NOMO-1 treated with DMSO at 0.1 percent for 48 hours (cell line): ENCODE results near the gene E2F4.

Experiments used
- DNase-seq: peaks from one replicate; lab custom pipeline; 2025; ENCODE audit not compliant: unreplicated experiment; lab: John Stamatoyannopoulos, UW

Gene E2F4, protein sequence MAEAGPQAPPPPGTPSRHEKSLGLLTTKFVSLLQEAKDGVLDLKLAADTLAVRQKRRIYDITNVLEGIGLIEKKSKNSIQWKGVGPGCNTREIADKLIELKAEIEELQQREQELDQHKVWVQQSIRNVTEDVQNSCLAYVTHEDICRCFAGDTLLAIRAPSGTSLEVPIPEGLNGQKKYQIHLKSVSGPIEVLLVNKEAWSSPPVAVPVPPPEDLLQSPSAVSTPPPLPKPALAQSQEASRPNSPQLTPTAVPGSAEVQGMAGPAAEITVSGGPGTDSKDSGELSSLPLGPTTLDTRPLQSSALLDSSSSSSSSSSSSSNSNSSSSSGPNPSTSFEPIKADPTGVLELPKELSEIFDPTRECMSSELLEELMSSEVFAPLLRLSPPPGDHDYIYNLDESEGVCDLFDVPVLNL

GRCh38 chr16:67191995-67192681, at the start of gene E2F4:
E2F4 (plus strand) TSS chr16:67192155; CDS start chr16:67192228, 73 bp downstream.
- peak; percentile 95 for DNase-seq

DNA sequence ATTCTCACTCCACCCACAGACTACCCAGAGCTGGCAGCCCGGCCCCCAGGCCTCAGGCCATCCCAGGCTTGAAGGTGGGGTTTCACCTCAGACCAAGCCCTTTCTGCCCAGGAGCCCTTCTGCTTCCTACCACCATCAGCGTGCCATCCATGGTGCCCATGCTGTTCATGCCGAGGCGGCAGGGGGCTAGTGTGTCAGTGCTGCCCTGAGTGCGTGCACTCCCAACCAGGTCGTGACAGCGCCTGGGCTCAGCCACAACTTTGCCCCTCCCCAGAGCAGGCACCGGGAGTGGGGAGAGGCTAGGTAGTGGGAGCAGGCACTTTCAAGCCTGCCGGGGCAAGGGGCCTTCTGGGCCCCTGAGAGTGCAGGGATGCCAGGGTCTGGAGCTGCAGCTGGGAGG, 49.6 kb upstream of the E2F4 start:
- no peak for DNase-seq

GRCh38 chr16:67144943-67145342, 47.0 kb upstream of the E2F4 start:
- no peak for DNase-seq

DNA sequence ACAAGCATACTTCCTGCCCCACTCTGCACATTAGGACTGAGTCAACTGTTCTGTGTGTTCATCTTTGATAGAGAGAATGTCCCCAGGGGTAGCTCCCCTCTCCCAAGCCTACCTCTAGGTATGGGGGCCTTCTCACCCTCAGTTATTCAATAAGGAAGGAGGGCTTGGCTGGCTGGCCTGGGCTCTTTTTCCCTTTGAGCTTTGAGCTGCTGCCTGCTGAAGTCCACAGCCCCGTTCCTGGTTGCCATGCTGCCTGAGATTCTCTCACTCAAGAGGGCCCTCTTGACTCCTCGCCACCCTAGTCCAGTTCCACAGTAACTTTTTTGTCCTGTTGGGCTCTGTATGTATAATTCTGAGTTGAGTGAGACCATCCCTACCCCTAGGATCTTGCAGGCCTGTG, 46.2 kb upstream of the E2F4 start:
- no peak for DNase-seq

DNA sequence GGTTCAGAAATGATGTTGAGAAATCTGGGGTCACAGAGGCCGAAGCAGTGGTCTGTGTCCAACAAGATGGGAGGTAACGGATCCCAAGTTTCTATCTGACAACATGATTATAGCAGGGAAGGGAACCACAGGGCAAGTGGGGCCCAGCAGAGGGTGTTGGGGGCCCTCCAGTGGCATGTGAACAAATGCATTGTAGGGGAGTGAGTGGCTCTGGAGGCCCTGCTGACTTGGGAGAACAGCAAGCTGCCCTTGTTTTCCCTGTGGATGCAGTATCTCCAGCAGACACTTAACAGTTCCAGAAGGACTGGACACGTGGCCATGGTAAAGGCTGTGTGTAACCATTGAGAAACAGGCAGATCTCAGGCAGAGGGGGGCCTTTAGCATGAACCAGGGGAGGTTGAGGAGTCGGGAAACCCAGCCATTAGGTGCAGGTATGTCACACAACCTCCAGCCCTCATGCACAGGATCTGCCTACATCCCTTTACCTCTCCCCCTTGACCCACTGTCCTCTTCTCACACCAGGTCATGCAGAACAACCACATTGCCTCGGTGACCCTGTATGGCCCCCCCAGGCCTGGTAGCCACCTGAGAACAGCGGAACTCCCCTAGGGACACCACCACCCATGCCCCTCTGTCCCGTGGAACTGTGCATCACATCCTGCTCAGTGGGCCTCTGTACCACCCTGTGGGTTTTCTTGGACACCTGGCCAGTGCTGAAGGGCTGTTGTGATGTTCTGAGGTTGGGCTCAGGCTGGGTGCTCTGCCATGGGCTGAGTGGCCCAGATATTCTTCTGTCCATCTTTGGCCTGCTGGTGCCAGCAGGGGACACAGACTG, 45.2 kb upstream of the E2F4 start:
- no peak for DNase-seq

GRCh38 chr16:67147437-67148140, 44.4 kb upstream of the E2F4 start:
- DNase-seq: no peak

GRCh38 chr16:67148221-67148620, 43.7 kb upstream of the E2F4 start:
- DNase-seq: no peak

- DNase-seq: no peak
Measured at GRCh38 chr16:67148656-67149275, 43.2 kb upstream of the E2F4 start.

GRCh38 chr16:67149276-67150046, 42.5 kb upstream of the E2F4 start:
- DNase-seq: no peak

DNA sequence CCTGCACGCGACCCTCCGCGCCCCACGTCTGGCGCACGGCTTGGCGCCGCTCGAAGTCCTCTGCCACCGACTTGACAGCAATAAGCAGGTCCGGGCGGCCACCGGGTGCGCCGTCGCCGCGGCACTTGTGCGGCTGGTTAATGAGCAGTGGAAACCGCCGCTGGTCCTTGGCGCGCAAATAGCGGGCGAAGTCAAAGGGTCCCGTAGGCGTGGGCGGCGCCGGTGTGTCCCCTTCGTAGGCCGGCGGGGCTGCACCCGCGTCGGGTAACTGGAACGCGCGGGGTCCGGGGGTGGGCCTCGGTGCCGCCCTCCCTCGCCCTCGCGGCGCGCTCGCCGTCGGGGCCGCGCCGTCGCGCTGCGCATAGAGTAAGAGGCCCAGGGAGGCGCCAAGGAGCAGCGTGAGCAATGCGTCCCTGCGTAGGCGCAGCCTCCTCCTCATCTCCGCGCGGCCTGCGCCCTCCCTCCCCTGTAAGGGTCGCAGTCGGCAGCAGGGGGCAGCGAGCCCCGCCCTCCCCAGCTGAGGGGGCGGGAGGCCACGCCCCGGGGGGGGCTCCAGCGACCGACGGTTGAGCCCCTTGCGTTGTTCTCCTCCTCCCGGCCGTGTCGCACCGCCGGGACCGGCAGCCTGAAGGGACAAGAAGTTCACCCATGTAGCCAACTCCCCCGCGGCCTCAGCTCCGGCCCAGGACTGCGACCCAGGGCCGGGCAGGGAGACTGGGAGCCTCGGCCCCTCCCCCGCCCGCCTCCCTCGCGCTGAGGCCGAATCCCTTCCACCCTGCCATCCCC, 41.7 kb upstream of the E2F4 start:
- DNase-seq: no peak

- no peak for DNase-seq
Measured at GRCh38 chr16:67150833-67151396, 41.0 kb upstream of the E2F4 start, which contains the start of gene B3GNT9. B3GNT9 (minus strand) TSS chr16:67150998; CDS start chr16:67150485, 513 bp downstream.

DNA sequence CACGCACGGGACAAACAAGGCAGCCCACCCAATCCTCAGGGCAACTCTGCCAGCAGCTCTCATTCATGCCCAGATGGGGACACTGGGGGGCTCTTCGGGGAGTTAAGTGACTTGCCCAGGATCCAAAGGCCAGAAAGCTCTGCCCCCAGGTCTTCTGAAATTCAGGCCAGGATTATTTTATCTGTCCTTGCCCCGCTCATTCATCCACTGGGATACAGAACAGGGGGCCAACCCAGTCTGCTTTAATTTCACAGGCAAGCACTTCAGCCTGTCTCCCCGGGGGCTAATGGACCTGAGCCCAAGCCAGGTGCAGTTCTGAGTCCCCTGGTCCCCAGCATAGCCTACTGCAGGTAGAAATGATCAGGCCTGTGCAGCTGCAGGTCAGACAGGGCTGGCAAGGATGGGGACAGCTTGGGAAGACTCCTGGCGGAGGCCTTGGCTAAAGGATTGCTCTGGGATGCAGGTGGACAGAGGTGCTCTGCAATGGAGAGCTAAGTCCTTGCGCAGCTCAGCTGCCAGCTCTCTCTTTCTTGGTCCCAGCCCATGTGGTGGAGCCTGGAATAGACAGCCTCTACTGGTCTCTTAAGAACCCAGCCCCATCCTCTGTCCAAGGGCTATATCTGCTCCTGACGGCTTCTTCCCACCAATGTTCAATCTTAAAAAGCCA, 40.4 kb upstream of the E2F4 start:
- no peak for DNase-seq

DNA sequence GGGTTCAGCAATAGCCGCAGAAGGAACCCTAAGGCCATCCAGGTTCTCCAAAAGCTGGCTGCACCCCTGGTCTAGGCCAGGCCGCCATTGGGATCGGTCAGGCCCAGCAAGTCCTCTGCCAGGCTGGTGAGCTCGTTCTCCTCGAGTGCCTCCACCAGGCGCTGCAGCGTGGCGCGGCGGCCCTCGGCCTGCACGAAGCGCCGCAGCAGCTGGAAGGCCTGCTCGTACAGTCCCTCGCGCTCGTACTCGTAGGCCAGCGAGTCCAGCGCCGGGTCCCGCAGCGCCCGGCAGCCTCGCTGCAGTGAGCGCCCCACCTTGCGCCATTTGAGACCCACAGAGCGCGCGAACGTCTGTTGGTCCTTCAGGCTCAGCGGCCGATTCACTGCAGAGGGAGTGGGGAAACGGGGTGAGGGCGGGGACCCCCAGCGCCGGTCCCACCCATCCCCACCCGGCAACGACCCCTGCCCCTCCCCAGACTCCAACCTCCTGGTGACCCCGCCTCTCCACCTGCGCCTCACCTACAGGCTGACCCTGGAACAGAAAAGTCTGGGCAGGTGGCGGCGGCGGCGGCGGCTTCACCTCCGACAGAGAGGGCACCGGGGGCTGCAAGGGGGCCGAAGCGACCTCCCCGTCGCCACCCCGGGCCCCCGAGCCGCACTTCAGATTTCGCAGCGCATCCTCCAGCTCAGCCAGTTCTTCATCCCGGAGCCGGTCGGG, 37.2 kb upstream of the E2F4 start:
- DNase-seq: no peak

- DNase-seq: peak; percentile 57
Measured at GRCh38 chr16:67155295-67156142, 36.4 kb upstream of the E2F4 start.

GRCh38 chr16:67156143-67156844, 35.7 kb upstream of the E2F4 start:
- no peak for DNase-seq
